Upper lobe of left lung (tissue), 4 donors: ENCODE results near the gene CBL.

Experiments used
- CTCF ChIP-seq, 6 experiments: fragments of 450-650 bp in 4 of 6; fragments of 200-600 bp in 2 of 6; sonication (generic) in 2 of 6; IDR thresholded peaks; one replicate each; pipeline ENCODE4 v1.5.1; 2016 to 2019; ENCODE audit warnings: antibody characterized with exemption in 6 of 6
- EP300 ChIP-seq, 4 donors: sonication (generic); formaldehyde crosslinking; IDR thresholded peaks; one replicate each; pipeline ENCODE4 v1.5.1; 2017; ENCODE audit warnings: antibody characterized with exemption in 4 of 4, control low read depth in 2 of 4
- POLR2A ChIP-seq, 4 donors: fragments of 450-650 bp; IDR thresholded peaks; one replicate each; pipeline ENCODE4 v1.5.1; 2016 to 2017; ENCODE audit warnings: antibody characterized with exemption in 4 of 4, mild to moderate bottlenecking in 2 of 4
- POLR2AphosphoS5 ChIP-seq, 2 donors: sonication (generic); formaldehyde crosslinking; IDR thresholded peaks; one replicate each; pipeline ENCODE4 v1.5.1; 2017; ENCODE audit warnings: antibody characterized with exemption in 2 of 2

- TF ChIP-seq CTCF (IDR thresholded peaks at IDR 0.05) (no peak), POLR2AphosphoS5 (IDR thresholded peaks at IDR 0.05) (no peak), EP300 (IDR thresholded peaks at IDR 0.05) (no peak), POLR2A (IDR thresholded peaks at IDR 0.05) (no peak)
Observed at GRCh38 chr11:119351232-119351631, 145.1 kb downstream of the CBL start.
